Mucosa of stomach (tissue), 1 donor: ENCODE measurements around the gene VPS52.
A peak's percentile ranks its signal among the peaks of the same experiment; 100 is the strongest.
"Not testable (repeated sequence)": the region's sequence is repeated elsewhere in the genome, so short reads cannot be mapped to it uniquely, and the experiment has no call there.

Source experiments
- H3K27me3 ChIP-seq: one replicate; pipeline ENCODE4 v1.7.0; 2013; ENCODE audit warnings: mild to moderate bottlenecking, low read length; ENCODE audit not compliant: control insufficient read depth, insufficient read depth
- H3K36me3 ChIP-seq: one replicate; pipeline ENCODE4 v1.7.0; 2013; ENCODE audit warnings: low read length; ENCODE audit not compliant: control insufficient read depth, insufficient read depth
- H3K4me1 ChIP-seq: one replicate; pipeline ENCODE4 v1.7.0; 2013; ENCODE audit warnings: mild to moderate bottlenecking, low read length; ENCODE audit not compliant: control insufficient read depth, insufficient read depth
- H3K4me3 ChIP-seq: one replicate; pipeline ENCODE4 v1.7.0; 2013; ENCODE audit warnings: low read length
- H3K9ac ChIP-seq: one replicate; pipeline ENCODE4 v1.7.0; 2013; ENCODE audit warnings: mild to moderate bottlenecking, low read length, moderate library complexity
- H3K9me3 ChIP-seq: one replicate; pipeline ENCODE4 v1.7.0; 2013; ENCODE audit warnings: mild to moderate bottlenecking, low read length, moderate library complexity; ENCODE audit not compliant: control insufficient read depth
- donor health status: Pancreatic carcinoma.

Gene VPS52

DNA sequence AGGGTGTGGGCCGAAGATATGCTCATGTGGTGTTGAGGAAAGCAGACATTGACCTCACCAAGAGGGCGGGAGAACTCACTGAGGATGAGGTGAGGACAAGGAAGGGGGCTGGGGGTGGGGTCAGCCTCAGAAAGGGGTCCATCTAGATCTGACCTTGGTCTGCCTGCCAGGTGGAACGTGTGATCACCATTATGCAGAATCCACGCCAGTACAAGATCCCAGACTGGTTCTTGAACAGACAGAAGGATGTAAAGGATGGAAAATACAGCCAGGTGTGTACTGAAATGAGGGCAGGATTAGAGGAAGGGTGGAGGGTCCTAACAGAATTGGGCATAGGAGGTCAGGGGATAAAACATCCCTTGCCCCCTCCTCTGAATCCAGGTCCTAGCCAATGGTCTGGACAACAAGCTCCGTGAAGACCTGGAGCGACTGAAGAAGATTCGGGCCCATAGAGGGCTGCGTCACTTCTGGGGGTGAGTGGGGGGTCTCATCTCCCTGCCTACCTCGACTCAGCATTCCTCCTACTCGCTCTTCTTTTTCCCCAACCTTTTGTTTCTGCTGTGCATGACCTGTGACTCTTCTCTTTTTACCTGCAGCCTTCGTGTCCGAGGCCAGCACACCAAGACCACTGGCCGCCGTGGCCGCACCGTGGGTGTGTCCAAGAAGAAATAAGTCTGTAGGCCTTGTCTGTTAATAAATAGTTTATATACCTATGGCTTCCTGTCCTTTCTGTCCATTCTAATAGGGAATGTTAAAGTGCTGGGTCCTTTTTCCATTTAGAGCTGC, 4.3 kb upstream of the VPS52 start:
- H3K9ac ChIP-seq: peak overlapping the region; percentile 88
- H3K36me3 ChIP-seq, H3K9me3 ChIP-seq, H3K27me3 ChIP-seq: not testable (repeated sequence)
- H3K4me3 ChIP-seq: peak overlapping the region; percentile 29
- peaks cover 65% of the 10 kb centered on the region for H3K4me1 ChIP-seq

- Histone ChIP-seq H3K4me1 (peaks cover 60% of the 10 kb centered on the region), H3K36me3 (peaks cover 6% of the 10 kb centered on the region), H3K9me3 (no peaks in the 10 kb centered on the region), H3K9ac (peak overlapping the region; percentile 42), H3K27me3 (no peaks in the 10 kb centered on the region), H3K4me3 (no peak overlapping the region)
Measured at GRCh38 chr6:33273924-33274902, 2.5 kb upstream of the VPS52 start.

DNA sequence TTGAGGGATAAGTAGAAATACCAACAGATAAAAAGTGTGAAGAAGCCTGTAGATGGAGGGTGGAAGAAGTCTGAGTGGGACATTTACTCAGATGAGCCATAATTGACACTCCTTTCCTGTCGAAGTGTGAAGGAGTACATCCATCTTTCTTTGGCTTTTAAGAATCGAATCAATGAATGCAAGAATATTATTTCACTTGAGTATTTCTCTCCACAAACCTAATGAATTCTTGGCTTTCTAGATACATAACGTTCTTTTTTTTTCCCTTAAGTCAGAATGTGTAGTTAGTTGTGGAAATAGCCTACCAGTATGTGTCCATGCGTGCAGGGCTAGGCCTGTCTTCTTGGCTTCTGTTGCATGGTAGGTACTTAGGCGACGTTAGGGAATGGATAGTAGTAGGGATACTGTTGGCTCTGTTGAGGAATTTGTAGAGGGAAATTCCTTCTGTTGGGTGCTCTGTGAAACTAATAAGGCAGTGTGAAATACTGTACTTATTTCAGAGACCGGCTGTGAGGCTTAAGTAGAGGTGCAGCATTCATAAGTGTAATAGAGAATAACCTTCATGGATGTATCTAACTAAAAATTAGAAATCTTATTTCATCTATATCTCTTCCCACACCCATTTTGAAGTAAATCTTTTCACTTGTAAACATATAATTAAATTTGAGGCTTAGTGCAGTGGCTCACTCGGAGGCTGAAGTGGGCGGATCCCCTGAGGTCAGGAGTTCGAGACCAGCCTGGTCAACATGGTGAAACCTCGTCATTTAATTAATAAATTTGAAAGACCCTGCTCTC, 1.6 kb upstream of the VPS52 start:
- H3K4me1 ChIP-seq: peaks cover 51% of the 10 kb centered on the region
- no peaks in the 10 kb centered on the region for H3K9me3 ChIP-seq
- H3K9ac ChIP-seq: peak overlapping the region; percentile 99
- H3K36me3 ChIP-seq: peaks cover 10% of the 10 kb centered on the region
- H3K27me3 ChIP-seq: no peaks in the 10 kb centered on the region
- H3K4me3 ChIP-seq: peak overlapping the region; percentile 97

- Histone ChIP-seq H3K4me3 (peak overlapping the region; percentile 97), H3K9me3 (no peaks in the 10 kb centered on the region), H3K36me3 (peaks cover 13% of the 10 kb centered on the region), H3K9ac (peak overlapping the region; percentile 99), H3K27me3 (no peaks in the 10 kb centered on the region), H3K4me1 (peaks cover 43% of the 10 kb centered on the region)
Measured at GRCh38 chr6:33272275-33273128, 826 bp upstream of the VPS52 start.

DNA sequence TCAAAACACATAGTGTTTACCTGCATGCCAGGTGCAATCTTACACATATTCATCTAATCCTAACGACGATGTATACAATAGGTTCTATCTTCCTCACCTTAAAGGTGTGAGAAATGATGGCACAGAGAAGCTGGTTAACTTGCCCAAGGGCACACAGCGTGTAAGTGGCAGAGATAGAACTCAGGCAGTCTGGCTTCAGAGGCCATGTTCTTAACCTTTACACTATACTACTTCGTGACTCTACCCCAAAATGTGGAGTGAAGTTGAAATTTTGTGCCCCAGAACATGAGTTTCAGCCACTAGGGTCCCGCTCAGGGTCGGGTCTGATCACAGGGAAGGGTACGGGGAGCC, 584 bp downstream of the VPS52 start:
- Histone ChIP-seq H3K9ac (peak overlapping the region; percentile 99), H3K27me3 (no peaks in the 10 kb centered on the region), H3K36me3 (peaks cover 17% of the 10 kb centered on the region), H3K9me3 (no peaks in the 10 kb centered on the region), H3K4me3 (peak overlapping the region; percentile 97), H3K4me1 (peaks cover 35% of the 10 kb centered on the region)

DNA sequence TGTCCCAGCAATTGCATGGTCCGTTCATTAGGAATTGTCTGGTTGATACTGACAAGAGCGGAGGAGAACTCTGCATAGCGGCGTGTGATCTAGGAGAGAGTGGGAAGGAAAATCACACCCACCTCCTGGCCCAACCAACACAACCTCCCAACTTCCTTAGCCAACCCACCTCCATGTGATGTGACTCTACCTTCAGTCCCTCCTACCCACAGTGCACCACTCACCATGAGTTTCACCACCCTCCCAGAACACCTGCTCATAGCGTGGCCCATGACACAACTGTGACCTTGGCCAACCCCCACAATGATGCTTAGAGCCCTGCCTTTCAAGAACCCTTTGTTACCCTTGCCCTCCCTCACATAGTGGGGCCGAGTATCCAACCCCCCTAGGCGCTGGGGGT, 7.7 kb downstream of the VPS52 start:
- Histone ChIP-seq H3K27me3 (no peaks in the 10 kb centered on the region), H3K9ac (no peak overlapping the region), H3K9me3 (no peaks in the 10 kb centered on the region), H3K4me1 (no peaks in the 10 kb centered on the region), H3K36me3 (peaks cover 29% of the 10 kb centered on the region), H3K4me3 (no peak overlapping the region)

- not testable (repeated sequence) for H3K27me3 ChIP-seq, H3K9me3 ChIP-seq, H3K9ac ChIP-seq, H3K4me3 ChIP-seq, H3K4me1 ChIP-seq
- H3K36me3 ChIP-seq: peaks cover 22% of the 10 kb centered on the region
Measured at GRCh38 chr6:33262490-33262889, 9.2 kb downstream of the VPS52 start.

- H3K9me3 ChIP-seq: no peaks in the 10 kb centered on the region
- H3K4me3 ChIP-seq: no peak overlapping the region
- no peaks in the 10 kb centered on the region for H3K27me3 ChIP-seq
- H3K36me3 ChIP-seq: peaks cover 7% of the 10 kb centered on the region
- H3K4me1 ChIP-seq: no peaks in the 10 kb centered on the region
- no peak overlapping the region for H3K9ac ChIP-seq
Measured at GRCh38 chr6:33259032-33259431, 12.6 kb downstream of the VPS52 start.

DNA sequence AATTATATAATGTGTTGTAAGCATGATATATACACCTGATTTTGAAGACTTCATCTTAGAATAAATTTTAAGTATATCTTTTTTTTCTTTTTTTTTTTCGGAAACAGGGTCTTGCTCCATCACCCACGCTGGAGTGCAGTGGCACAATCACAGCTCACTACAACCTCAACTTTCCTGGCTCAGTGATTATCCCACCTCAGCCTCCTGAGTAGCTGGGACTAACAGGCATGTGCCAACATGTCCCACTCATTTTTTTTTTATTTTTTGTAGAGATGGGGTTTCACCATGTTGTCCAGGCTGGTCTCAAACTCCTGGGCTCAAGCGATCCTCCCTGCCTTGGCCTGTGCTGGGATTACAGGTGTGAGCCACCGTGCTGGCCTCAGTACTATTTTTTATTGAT, 17.1 kb downstream of the VPS52 start:
- H3K36me3 ChIP-seq: no peaks in the 10 kb centered on the region
- H3K27me3 ChIP-seq: no peaks in the 10 kb centered on the region
- no peak overlapping the region for H3K9ac ChIP-seq
- H3K9me3 ChIP-seq: no peaks in the 10 kb centered on the region
- H3K4me3 ChIP-seq: no peak overlapping the region
- H3K4me1 ChIP-seq: peaks cover 11% of the 10 kb centered on the region

GRCh38 chr6:33252759-33253158, 18.9 kb downstream of the VPS52 start:
- no peaks in the 10 kb centered on the region for H3K27me3 ChIP-seq
- no peaks in the 10 kb centered on the region for H3K36me3 ChIP-seq

DNA sequence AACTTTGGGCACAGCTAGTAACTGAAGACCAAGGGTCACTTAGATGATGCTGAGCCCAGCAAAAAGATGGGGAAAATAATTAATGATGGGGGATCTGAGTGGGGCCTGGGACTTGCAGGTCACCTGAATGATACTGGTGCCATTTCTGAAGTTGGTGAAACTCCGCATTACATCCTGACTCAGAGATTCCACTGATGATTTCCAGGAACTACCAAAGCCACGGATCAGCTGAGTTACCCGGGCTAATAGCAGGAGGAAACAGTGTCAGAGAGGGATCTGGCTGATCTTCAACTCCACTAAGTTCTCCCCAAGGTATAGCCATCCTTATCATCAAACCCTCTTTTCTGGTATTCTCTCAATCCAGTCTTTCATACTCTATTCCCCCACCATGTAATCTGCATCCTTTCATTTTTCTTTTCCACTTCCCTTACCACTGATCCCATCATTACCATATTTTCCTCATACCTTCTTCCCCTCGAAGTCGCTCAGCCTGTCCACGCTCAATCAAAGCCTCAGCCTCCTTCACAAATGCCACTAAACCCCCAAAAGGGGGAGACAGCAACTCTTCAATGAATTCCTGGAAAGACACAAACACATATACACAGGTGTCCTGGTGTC, 20.2 kb downstream of the VPS52 start:
- Histone ChIP-seq H3K36me3 (no peaks in the 10 kb centered on the region), H3K9me3 (no peaks in the 10 kb centered on the region), H3K4me1 (peaks cover 25% of the 10 kb centered on the region), H3K9ac (no peak overlapping the region), H3K27me3 (no peaks in the 10 kb centered on the region), H3K4me3 (no peak overlapping the region)

More at GRCh38 chr6:33252759-33253158, 18.9 kb downstream of the VPS52 start:
- no peak overlapping the region for H3K4me3 ChIP-seq
- no peaks in the 10 kb centered on the region for H3K9me3 ChIP-seq
- H3K4me1 ChIP-seq: peaks cover 25% of the 10 kb centered on the region
- H3K9ac ChIP-seq: no peak overlapping the region
